ENCODE data around the gene C11orf16.

- TF ChIP-seq EZH2 (IDR thresholded peaks at IDR 0.05; ENCODE audit: borderline replicate concordance): no peak
- TF ChIP-seq CTCF (IDR thresholded peaks at IDR 0.05; ENCODE audit: poor library complexity): no peak
These were observed 4.9 kb upstream of the C11orf16 start for GRCh38 chr11:8937659-8938058.
